SK-N-SH treated with all-trans-retinoic acid at 6 μM for 48 hours (cell line): ENCODE data around the gene ICA1.

ENCODE experiments used
- ATAC-seq: fragments of 200-7000 bp; cut with Tn5 transposase; 3 replicates; pipeline ENCODE4 v1.9.1; 2020; ENCODE audit warnings: mild to moderate bottlenecking, moderate library complexity
- ARNTL ChIP-seq: fragments of 450-650 bp; formaldehyde crosslinking; IDR thresholded peaks from 2 replicates; pipeline ENCODE4 v1.5.0; 2020; ENCODE audit warnings: low read depth, mild to moderate bottlenecking, moderate library complexity, borderline replicate concordance
- BACH2 ChIP-seq: fragments of 250-450 bp; sonication (Bioruptor Pico); IDR thresholded peaks from 2 replicates; pipeline ENCODE4 v1.9.0; 2021; ENCODE audit warnings: mild to moderate bottlenecking, borderline replicate concordance
- CREB5 ChIP-seq: fragments of 250-450 bp; sonication (Bioruptor Pico); IDR thresholded peaks from 2 replicates; pipeline ENCODE4 v1.5.1; 2020; ENCODE audit warnings: low read depth, mild to moderate bottlenecking, moderate library complexity
- CSDC2 ChIP-seq: fragments of 250-450 bp; sonication (Bioruptor Pico); IDR thresholded peaks from 2 replicates; pipeline ENCODE4 v1.5.0; 2020; ENCODE audit warnings: mild to moderate bottlenecking, moderate library complexity
- CSRNP3 ChIP-seq: fragments of 250-450 bp; sonication (Bioruptor Pico); IDR thresholded peaks from 2 replicates; pipeline ENCODE4 v1.5.1; 2021; ENCODE audit warnings: mild to moderate bottlenecking, moderate library complexity
- ESRRG ChIP-seq: fragments of 250-450 bp; sonication (Bioruptor Pico); IDR thresholded peaks from 2 replicates; pipeline ENCODE4 v1.6.1; 2021; ENCODE audit warnings: mild to moderate bottlenecking
- GLIS3 ChIP-seq: fragments of 250-450 bp; sonication (Bioruptor Pico); IDR thresholded peaks from 2 replicates; pipeline ENCODE4 v1.5.0; 2020; ENCODE audit warnings: mild to moderate bottlenecking, moderate library complexity
- ISL1 ChIP-seq: fragments of 250-450 bp; sonication (Bioruptor Pico); IDR thresholded peaks from 2 replicates; pipeline ENCODE4 v2.1.2; 2022; ENCODE audit warnings: mild to moderate bottlenecking, moderate library complexity
- OSR1 ChIP-seq: fragments of 250-450 bp; sonication (Bioruptor Pico); IDR thresholded peaks from 2 replicates; pipeline ENCODE4 v1.8.0; 2022; ENCODE audit warnings: moderate library complexity, mild to moderate bottlenecking, inconsistent platforms
- PATZ1 ChIP-seq: fragments of 250-450 bp; sonication (Bioruptor Pico); IDR thresholded peaks from 2 replicates; pipeline ENCODE4 v1.8.0; 2020; ENCODE audit warnings: mild to moderate bottlenecking, moderate library complexity, borderline replicate concordance
- POU6F1 ChIP-seq: fragments of 250-450 bp; sonication (Bioruptor Pico); IDR thresholded peaks from 2 replicates; pipeline ENCODE4 v1.8.0; 2021; ENCODE audit warnings: low read depth, mild to moderate bottlenecking, moderate library complexity, borderline replicate concordance
- PPARA ChIP-seq: fragments of 250-450 bp; sonication (Bioruptor Pico); IDR thresholded peaks from 2 replicates; pipeline ENCODE4 v1.5.0; 2020; ENCODE audit warnings: mild to moderate bottlenecking, borderline replicate concordance
- RARB ChIP-seq: fragments of 250-450 bp; sonication (Bioruptor Pico); IDR thresholded peaks from 2 replicates; pipeline ENCODE4 v1.8.0; 2021; ENCODE audit warnings: mild to moderate bottlenecking, moderate library complexity
- SNAI2 ChIP-seq: fragments of 250-450 bp; sonication (Bioruptor Pico); IDR thresholded peaks from 2 replicates; pipeline ENCODE4 v1.5.0; 2020; ENCODE audit warnings: mild to moderate bottlenecking, moderate library complexity
- TCF4 ChIP-seq: fragments of 250-450 bp; sonication (Bioruptor Pico); IDR thresholded peaks from 2 replicates; pipeline ENCODE4 v1.8.0; 2021; ENCODE audit warnings: mild to moderate bottlenecking, moderate library complexity, borderline replicate concordance
- TOX ChIP-seq: fragments of 250-450 bp; sonication (Bioruptor Pico); IDR thresholded peaks from 2 replicates; pipeline ENCODE4 v1.8.0; 2021; ENCODE audit warnings: mild to moderate bottlenecking, moderate library complexity, borderline replicate concordance
- TSHZ2 ChIP-seq: fragments of 250-450 bp; sonication (Bioruptor Pico); IDR thresholded peaks from 2 replicates; pipeline ENCODE4 v1.5.0; 2020; ENCODE audit warnings: mild to moderate bottlenecking, moderate library complexity
- ZC3H10 ChIP-seq: fragments of 250-450 bp; sonication (Bioruptor Pico); IDR thresholded peaks from 2 replicates; pipeline ENCODE4 v1.5.1; 2021; ENCODE audit warnings: mild to moderate bottlenecking, moderate library complexity
- ZFP30 ChIP-seq: fragments of 450-650 bp; formaldehyde crosslinking; IDR thresholded peaks from 2 replicates; pipeline ENCODE4 v1.5.0; 2022; ENCODE audit warnings: mild to moderate bottlenecking, moderate library complexity
- ZNF70 ChIP-seq: fragments of 450-650 bp; formaldehyde crosslinking; IDR thresholded peaks from 2 replicates; pipeline ENCODE4 v1.5.0; 2020; ENCODE audit warnings: mild to moderate bottlenecking, moderate library complexity

The ICA1 gene

GRCh38 chr7:8226501-8226900 is 35.5 kb downstream of the ICA1 start:
- no peak for TF ChIP-seq CREB5
- TF ChIP-seq TSHZ2 (CRISPR knock-in tag) = 0 out of 2 replicates have a peak, but pooled peaks have one; percentile 8
- ATAC-seq = no peak

- ATAC-seq = no peak
- TF ChIP-seq BACH2 = no peak
- no peak for TF ChIP-seq GLIS3 (CRISPR knock-in tag)
- TF ChIP-seq POU6F1 (CRISPR knock-in tag) = no peak
- no peak for TF ChIP-seq ZFP30
- TF ChIP-seq ESRRG = no peak
- no peak for TF ChIP-seq OSR1
- TF ChIP-seq PPARA (CRISPR knock-in tag) = no peak
- TF ChIP-seq ARNTL (CRISPR knock-in tag) = no peak
- TF ChIP-seq PATZ1 (CRISPR knock-in tag) = no peak
- no peak for TF ChIP-seq SNAI2 (CRISPR knock-in tag)
- TF ChIP-seq RARB (CRISPR knock-in tag) = no peak
- TF ChIP-seq ZC3H10 = no peak
- no peak for TF ChIP-seq ZNF70 (CRISPR knock-in tag)
- TF ChIP-seq TOX (CRISPR knock-in tag) = no peak
- TF ChIP-seq TSHZ2 (CRISPR knock-in tag) = no peak
- TF ChIP-seq TCF4 (CRISPR knock-in tag) = no peak
- no peak for TF ChIP-seq CSDC2 (CRISPR knock-in tag)
- no peak for TF ChIP-seq CSRNP3 (CRISPR knock-in tag)
- TF ChIP-seq ISL1 (CRISPR knock-in tag) = no peak
Observed at GRCh38 chr7:8221567-8221966, 40.4 kb downstream of the ICA1 start.
